NOMO-1 treated with DMSO at 0.1 percent for 48 hours (cell line): ENCODE measurements around the gene CRYGN.

Experiments used
- DNase-seq: peaks from one replicate; lab custom pipeline; 2025; ENCODE audit not compliant: unreplicated experiment; lab: John Stamatoyannopoulos, UW

CRYGN gene

GRCh38 chr7:151393031-151393977 is 46.6 kb downstream of the CRYGN start:
- no peak for DNase-seq

GRCh38 chr7:151392426-151392825 is 47.5 kb downstream of the CRYGN start:
- DNase-seq: no peak

- no peak for DNase-seq
Observed at GRCh38 chr7:151392002-151392401, 47.9 kb downstream of the CRYGN start.

DNA sequence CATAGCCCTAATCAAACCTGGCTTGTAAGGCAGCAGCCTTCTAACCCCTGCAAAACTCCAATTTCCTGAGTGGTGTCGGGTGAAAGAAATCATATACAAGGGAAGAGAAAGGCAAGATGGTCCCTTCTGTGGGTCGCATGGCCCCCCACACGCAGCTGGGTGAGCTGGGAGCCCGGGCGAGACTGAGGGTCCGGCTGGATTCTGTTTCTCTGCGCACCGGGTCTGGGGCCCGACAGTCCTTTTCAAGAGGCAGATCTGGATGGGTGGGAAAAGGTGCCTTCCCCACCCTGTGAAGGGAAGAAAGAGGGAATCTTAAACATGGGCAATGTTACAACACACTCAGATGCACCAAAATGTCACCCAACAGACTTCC is 48.6 kb downstream of the CRYGN start:
- DNase-seq: no peak

- DNase-seq: no peak
Observed at GRCh38 chr7:151390598-151391357, 49.2 kb downstream of the CRYGN start.

GRCh38 chr7:151389768-151390597 is 50.0 kb downstream of the CRYGN start:
- no peak for DNase-seq

GRCh38 chr7:151389096-151389767 is 50.7 kb downstream of the CRYGN start:
- no peak for DNase-seq

DNA sequence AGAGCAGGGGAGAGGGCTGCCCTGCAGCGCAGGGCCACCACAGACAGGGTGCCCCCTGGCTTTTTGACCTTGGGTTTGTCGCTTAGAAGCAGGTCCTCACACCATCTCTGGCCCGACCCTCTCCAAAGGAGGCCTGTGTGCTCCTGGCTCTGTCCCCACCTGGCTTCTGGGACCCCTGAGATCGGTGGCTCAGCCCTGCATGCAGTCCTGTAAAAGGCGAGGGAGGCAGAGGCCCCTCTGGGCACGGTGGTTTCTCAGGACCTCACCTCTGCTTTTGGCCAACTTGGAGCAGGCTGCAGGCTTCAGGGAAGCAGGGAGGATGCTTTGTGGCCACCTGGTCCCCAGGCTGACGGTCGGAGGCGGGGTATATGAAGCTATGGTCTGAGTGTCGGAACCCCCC is 51.5 kb downstream of the CRYGN start:
- no peak for DNase-seq

DNA sequence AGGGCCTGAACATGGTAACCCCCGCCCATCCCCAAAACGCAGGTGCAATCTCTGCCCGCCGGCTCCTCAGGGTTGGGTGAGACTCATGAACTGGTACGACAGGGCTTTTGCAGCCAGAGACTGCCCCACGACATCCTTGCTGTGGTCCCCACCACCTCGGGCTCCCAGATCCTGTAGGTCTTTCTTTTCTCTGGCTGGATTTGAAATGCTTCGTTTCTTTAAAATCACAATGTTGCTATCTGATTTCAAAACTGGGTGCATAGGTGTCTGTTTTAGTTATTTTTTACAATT is 52.0 kb downstream of the CRYGN start:
- DNase-seq: no peak

DNA sequence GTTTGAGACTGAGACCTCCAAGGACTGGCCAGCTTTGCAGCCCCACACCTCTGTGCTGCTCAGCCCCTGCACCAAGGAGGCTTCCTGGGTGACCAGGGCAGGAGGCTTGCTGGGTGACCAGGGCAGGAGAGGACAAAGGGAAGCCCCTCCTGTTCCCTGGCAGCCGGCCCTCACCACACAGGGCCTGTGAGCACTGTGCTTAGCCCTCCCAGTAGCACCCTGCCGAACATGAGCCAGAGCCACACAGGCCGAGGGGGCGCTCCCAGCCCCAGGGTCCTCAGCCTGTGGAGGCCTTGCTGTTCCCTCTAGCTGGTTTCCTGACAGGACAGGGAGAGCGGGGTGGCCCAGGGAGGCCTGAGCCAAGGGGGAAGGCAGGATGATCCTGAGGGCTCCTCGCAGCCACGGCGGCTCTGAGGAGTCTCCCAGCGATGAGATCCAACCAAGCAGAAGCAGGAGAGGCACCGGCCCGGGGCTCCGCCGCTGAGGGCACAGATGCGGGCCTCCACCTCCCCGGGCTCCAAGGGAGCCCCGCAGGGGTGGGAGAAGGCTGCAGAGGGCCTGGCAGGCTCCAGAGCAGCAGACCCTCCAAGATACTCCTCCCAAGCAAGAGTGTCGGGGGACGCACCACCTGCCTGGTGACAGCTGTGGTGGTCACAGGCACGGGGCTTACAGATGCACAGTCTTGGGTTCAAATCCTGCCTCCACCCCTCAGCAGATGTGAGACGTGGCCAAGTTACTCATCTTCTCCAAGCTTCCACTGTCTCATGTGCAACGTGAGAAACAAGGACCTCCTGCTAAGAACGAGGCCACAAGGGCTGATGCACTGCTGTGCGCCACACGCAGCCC is 52.6 kb downstream of the CRYGN start:
- no peak for DNase-seq

- DNase-seq: no peak
Observed at GRCh38 chr7:151386301-151387160, 53.4 kb downstream of the CRYGN start.

DNA sequence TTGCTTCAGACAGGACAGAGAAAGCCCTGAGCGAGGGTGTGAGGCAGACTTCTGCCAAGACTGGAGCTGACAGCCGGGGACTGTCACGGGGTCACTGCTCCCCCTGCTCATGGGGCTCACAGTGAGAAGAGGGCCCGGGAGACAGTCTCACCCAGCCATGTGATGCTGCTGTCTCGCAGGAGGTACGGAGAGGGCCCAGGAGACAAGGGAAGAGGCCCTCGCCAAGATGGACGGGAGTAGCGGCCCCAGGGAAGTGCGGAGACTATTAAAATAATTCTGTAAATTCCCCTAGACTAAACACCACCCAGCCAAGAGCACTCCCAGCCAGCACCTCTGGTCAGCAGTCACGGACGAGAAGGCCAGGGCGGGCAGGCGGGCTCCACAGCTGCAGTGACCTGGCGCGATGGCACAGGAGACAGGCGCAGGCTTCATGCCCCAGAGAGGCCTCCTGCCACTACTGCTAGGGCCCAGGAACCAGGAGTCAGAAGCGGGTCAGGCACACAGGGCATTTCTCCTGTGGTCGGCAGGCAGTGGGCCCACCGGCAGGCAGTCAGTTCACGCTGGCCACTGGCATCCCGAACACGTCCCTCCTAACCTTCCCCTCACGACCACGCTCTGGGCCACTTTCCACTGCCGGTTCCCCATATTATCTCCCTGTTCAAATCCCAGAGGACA is 54.2 kb downstream of the CRYGN start:
- no peak for DNase-seq

GRCh38 chr7:151384776-151385625 is 54.9 kb downstream of the CRYGN start:
- no peak for DNase-seq

- no peak for DNase-seq
Observed at GRCh38 chr7:151384352-151384697, 55.6 kb downstream of the CRYGN start.

GRCh38 chr7:151383638-151384351 is 56.1 kb downstream of the CRYGN start:
- no peak for DNase-seq

GRCh38 chr7:151382079-151382885 is 57.7 kb downstream of the CRYGN start:
- DNase-seq: no peak
